GM12878 (cell line): Measurements from ENCODE around the gene ACSM6. TPM values are rescaled to one million over a fixed set of nuclear protein-coding genes. Genes with fewer than 3 reads are reported as not detected.

Experiments used
- ATAC-seq: fragments of 200-7000 bp; cut with Tn5 transposase; 3 replicates; pipeline ENCODE4 v1.9.1; 2020; ENCODE audit warnings: mild to moderate bottlenecking, moderate library complexity
- BruUV-seq: library from RNA; stranded (reverse); fragments of 400-500 nt; replicated peaks from 2 replicates; lab custom pipeline; 2021; lab: Mats Ljungman, UMichigan
- CTCF ChIA-PET: fragments of 300-600 bp; sonication (Branson Sonifier 250); formaldehyde crosslinking; extraction: SDS; loops from one replicate; lab custom pipeline; 2021; ENCODE audit warnings: inconsistent platforms; lab: Yijun Ruan, JAX
- POLR2A ChIA-PET: fragments of 350-600 bp; formaldehyde crosslinking; extraction: SDS; loops from one replicate; lab custom pipeline; 2021; ENCODE audit warnings: inconsistent platforms; lab: Charles Lee
- RAD21 ChIA-PET: fragments of 300-600 bp; sonication (Branson Sonifier 250); formaldehyde crosslinking; loops from one replicate; lab custom pipeline; 2023; ENCODE audit warnings: antibody characterized with exemption; ENCODE audit not compliant: unreplicated experiment; lab: Charles Lee
- SMC1A ChIA-PET: fragments of 300-600 bp; sonication (Branson Sonifier 250); formaldehyde crosslinking; loops from one replicate; lab custom pipeline; 2023; ENCODE audit not compliant: unreplicated experiment, uncharacterized antibody; lab: Charles Lee
- DNase-seq: peaks from one replicate; pipeline ENCODE4 v3.0.0-alpha.2; 2011; ENCODE audit warnings: low read depth, low spot score
- FAIRE-seq: peaks from 3 replicates; lab custom pipeline; 2011; peaks lifted over from hg19 to GRCh38; lab: Jason Lieb, UNC
- H2AFZ ChIP-seq: 2 replicates; pipeline ENCODE4 v1.6.0; 2011; ENCODE audit warnings: low read depth, low read length, control low read depth; ENCODE audit not compliant: control insufficient read depth
- H3K27ac ChIP-seq: 2 replicates; pipeline ENCODE4 v1.5.1; 2011; ENCODE audit warnings: control low read depth; ENCODE audit not compliant: control insufficient read depth, insufficient read depth
- H3K27me3 ChIP-seq, 2 experiments: replicated peaks in 1 of 2; 2 replicates each; pipeline versions ENCODE4 v1.6.0 to v1.6.1; 2011; ENCODE audit warnings: low read length in 1 of 2; ENCODE audit not compliant: control insufficient read depth in 2 of 2, insufficient read depth in 2 of 2
- H3K36me3 ChIP-seq, 2 experiments: 2 replicates each; pipeline ENCODE4 v1.5.1; 2011; ENCODE audit warnings: low read length in 1 of 2; ENCODE audit not compliant: control insufficient read depth in 2 of 2, insufficient read depth in 2 of 2
- H3K4me1 ChIP-seq: 2 replicates; pipeline ENCODE4 v1.6.1; 2011; ENCODE audit warnings: mild to moderate bottlenecking, low read length, moderate library complexity, mixed read lengths; ENCODE audit not compliant: control insufficient read depth, insufficient read depth
- H3K4me2 ChIP-seq: 2 replicates; pipeline ENCODE4 v1.6.0; 2011; ENCODE audit warnings: control low read depth; ENCODE audit not compliant: control insufficient read depth, insufficient read depth
- H3K4me3 ChIP-seq: fragments of 200-600 bp; sonication (generic); 2 replicates; pipeline ENCODE4 v1.5.1; 2016
- H3K79me2 ChIP-seq: 2 replicates; pipeline ENCODE4 v1.6.0; 2011; ENCODE audit warnings: low read length; ENCODE audit not compliant: control insufficient read depth, insufficient read depth
- H3K9ac ChIP-seq: 2 replicates; pipeline ENCODE4 v1.8.0; 2011; ENCODE audit warnings: low read length, control low read depth, mixed read lengths; ENCODE audit not compliant: control insufficient read depth, insufficient read depth
- H3K9me3 ChIP-seq: replicated peaks from 3 replicates; pipeline ENCODE4 v1.5.1; 2011; ENCODE audit warnings: mild to moderate bottlenecking, low read length; ENCODE audit not compliant: control insufficient read depth, insufficient read depth
- H4K20me1 ChIP-seq: 2 replicates; pipeline ENCODE4 v1.6.0; 2011; ENCODE audit not compliant: control insufficient read depth, insufficient read depth
- FOS ChIP-seq: IDR thresholded peaks from 3 replicates; pipeline ENCODE4 v1.6.1; 2011; ENCODE audit warnings: borderline replicate concordance; ENCODE audit not compliant: insufficient read length; ENCODE audit errors: extremely low read depth
- NKRF ChIP-seq: fragments of 450-650 bp; conservative IDR thresholded peaks from 2 replicates; pipeline ENCODE4 v1.6.1; 2017; ENCODE audit warnings: mild to moderate bottlenecking, moderate library complexity
- POLR2A ChIP-seq: IDR thresholded peaks from 2 replicates; pipeline ENCODE4 v1.6.1; 2011; ENCODE audit warnings: low read depth, mild to moderate bottlenecking, low read length
- RAD51 ChIP-seq: fragments of 450-650 bp; IDR thresholded peaks from 2 replicates; pipeline ENCODE4 v1.6.1; 2016; ENCODE audit warnings: moderate library complexity, mild to moderate bottlenecking, inconsistent platforms
- SKIL ChIP-seq: fragments of 450-650 bp; IDR thresholded peaks from 2 replicates; pipeline ENCODE4 v1.6.1; 2017; ENCODE audit warnings: mild to moderate bottlenecking, low read depth, inconsistent platforms; ENCODE audit not compliant: poor library complexity, severe bottlenecking
- SPI1 ChIP-seq: IDR thresholded peaks from 2 replicates; pipeline ENCODE4 v1.6.1; 2011; ENCODE audit warnings: low read depth, mild to moderate bottlenecking, low read length, moderate library complexity, borderline replicate concordance; ENCODE audit not compliant: insufficient read depth
- WGBS: methylation state at CpG from one replicate; pipeline ENCODE4 v1.1.6; 2016; ENCODE audit warnings: low lambda C conversion rate; ENCODE audit not compliant: insufficient replicate concordance, insufficient coverage; ENCODE audit errors: missing lambda C conversion rate; 5-methylcytosine and 5-hydroxymethylcytosine counted together
- in situ Hi-C: fragments of 300-500 bp; cut with MboI; formaldehyde crosslinking; loops from 9 replicates; pipeline ENCODE4 v1.14.3; 2018; ENCODE audit warnings: mixed read lengths
- intact Hi-C: fragments of 100-400 bp; cut with micrococcal nuclease; formaldehyde crosslinking; loops from one replicate; pipeline ENCODE4 v1.14.2; 2022; ENCODE audit not compliant: unreplicated experiment
- polyA plus RNA-seq, 11 experiments: library from polyadenylated mRNA; depleted of rRNA in 4 of 11; unstranded in 6 of 11; stranded (reverse) in 5 of 11; fragments of >200 nt; fragmentation: Nextera tagmentation in 4 of 11; fragmentation: Illumina TruSeq in 1 of 11; extraction: Ambion mirVana in 4 of 11; extraction: Trizol in 1 of 11; gene quantifications; 1 replicate in 1 of 11; 2 replicates in 10 of 11; pipeline versions ENCODE4 v1.2.1 to v1.2.3, GENCODE V29; 2011 to 2016; ENCODE audit warnings: inconsistent platforms in 2 of 11, missing spikeins in 2 of 11, low read depth in 1 of 11
- total RNA-seq, 4 experiments: library from RNA; depleted of rRNA in 3 of 4; stranded (reverse); fragments of >200 nt in 3 of 4; fragmentation: Illumina TruSeq in 1 of 4; extraction: Trizol in 1 of 4; gene quantifications; 2 replicates each; pipeline versions ENCODE4 v1.2.1 to v1.2.3, GENCODE V29; 2013 to 2021

ACSM6 gene
- total and polyA plus RNA-seq, 10 of the 15 experiments (the other 5 are each of a cell fraction or from before 2014, with no cell fraction given) = 0.06 to 0.21 (median 0.20) TPM; not detected in 7

- ChIA-PET CTCF (interaction anchor here (0.8 to 9.9 kb wide), 7 partner anchors 10 to 114 kb away, joined by 3 to 346 read pairs (median 20); no protein-coding TSS in a partner anchor), POLR2A (no interaction called here), SMC1A (interaction anchor here (0.9 to 10.3 kb wide), 8 partner anchors 8 to 115 kb away, joined by 3 to 262 read pairs (median 12); no protein-coding TSS in a partner anchor), RAD21 (interaction anchor here (3.1 to 5.6 kb wide), 3 partner anchors 39 to 114 kb away, joined by 17 to 185 read pairs (median 38); no protein-coding TSS in a partner anchor)
- TF ChIP-seq POLR2A = peak; percentile 29; the same call in 1 of the 2 replicates
- TF ChIP-seq SPI1 = no peak
- FAIRE-seq (no peak), DNase-seq (no peak), ATAC-seq (no peak)
- intact Hi-C loops = loop anchor here (10.0 kb wide), 1 partner anchor 613 kb away; no protein-coding TSS in a partner anchor
- Histone ChIP-seq H3K27ac (no peak overlapping the region), H2AFZ (no peak overlapping the region), H3K27me3 (no peaks in the 10 kb centered on the region), H3K79me2 (peaks cover 39% of the 10 kb centered on the region), H3K4me3 (no peak overlapping the region), H4K20me1 (0 out of 2 replicates have a peak, but pooled peaks cover 7% of the 10 kb centered on the region), H3K4me2 (no peak overlapping the region), H3K9ac (no peak overlapping the region), H3K9me3 (no peaks in the 10 kb centered on the region), H3K36me3 (peaks cover 43 to 63% of the 10 kb centered on the region in 2 experiments), H3K4me1 (peaks cover 47% of the 10 kb centered on the region)
- BruUV-seq = no TSS peak
- 98% methylated on average over 7 of the region's 7 CpGs for WGBS
- in situ Hi-C loops = loop anchor here (5.0 kb wide), 1 partner anchor 114 kb away; no protein-coding TSS in a partner anchor
Measured at GRCh38 chr10:95247881-95248583, 54.0 kb downstream of the ACSM6 start.

- H3K4me1 ChIP-seq = peaks cover 47% of the 10 kb centered on the region
- BruUV-seq = no TSS peak
- intact Hi-C loops = loop anchor here (10.0 kb wide), 1 partner anchor 614 kb away; no protein-coding TSS in a partner anchor
- TF ChIP-seq SKIL (no peak), NKRF (no peak), FOS (no peak), RAD51 (no peak), POLR2A (peak; percentile 54)
- H3K79me2 ChIP-seq = peaks cover 42% of the 10 kb centered on the region
- H3K36me3 ChIP-seq = peaks cover 43 to 57% of the 10 kb centered on the region in 2 experiments
- H3K9me3 ChIP-seq = no peaks in the 10 kb centered on the region
- no peak overlapping the region for H3K4me3 ChIP-seq
- WGBS = 100% methylated on average over 3 of the region's 3 CpGs
- no peak for DNase-seq
- FAIRE-seq = no peak
- H3K27me3 ChIP-seq = no peaks in the 10 kb centered on the region
- CTCF ChIA-PET = interaction anchor here (0.8 to 9.9 kb wide), 3 partner anchors 12 to 114 kb away, joined by 3 to 176 read pairs (median 11); no protein-coding TSS in a partner anchor
- POLR2A ChIA-PET = no interaction called here
- H2AFZ ChIP-seq = no peak overlapping the region
- H3K9ac ChIP-seq = no peak overlapping the region
- H4K20me1 ChIP-seq = 0 out of 2 replicates have a peak, but pooled peaks cover 7% of the 10 kb centered on the region
- H3K27ac ChIP-seq = no peak overlapping the region
- RAD21 ChIA-PET = interaction anchor here (0.9 kb wide), 1 partner anchor 114 kb away, joined by 3 read pairs; no protein-coding TSS in a partner anchor
- no peak overlapping the region for H3K4me2 ChIP-seq
- no peak for ATAC-seq
- in situ Hi-C loops = loop anchor here (5.0 kb wide), 1 partner anchor 113 kb away; no protein-coding TSS in a partner anchor
- SMC1A ChIA-PET = interaction anchor here (10.3 kb wide), 1 partner anchor 114 kb away, joined by 262 read pairs; no protein-coding TSS in a partner anchor
Measured at GRCh38 chr10:95248989-95249388, 55.0 kb downstream of the ACSM6 start.
